Daoy (cell line): ENCODE measurements around the gene CCNI2. TPM values are rescaled to one million over a fixed set of nuclear protein-coding genes. Genes with fewer than 3 reads are reported as not detected.

Experiments
- DNase-seq: peaks from one replicate; pipeline ENCODE4 v3.0.0-alpha.2; 2015; ENCODE audit warnings: low read depth
- total RNA-seq: library from RNA; depleted of rRNA; stranded (reverse); fragments of >200 nt; shearing (Covaris generic); gene quantifications from 2 replicates; pipeline ENCODE4 v1.2.3, GENCODE V29; 2014

The CCNI2 gene
- total RNA-seq, 1 experiment from 2014 or later: 0.06 TPM

- no peak for DNase-seq
Measured at GRCh38 chr5:132765311-132766019, 18.2 kb downstream of the CCNI2 start.

- DNase-seq: no peak
Measured at GRCh38 chr5:132766020-132766805, 19.0 kb downstream of the CCNI2 start.

- no peak for DNase-seq
Measured at GRCh38 chr5:132766806-132767055, 19.5 kb downstream of the CCNI2 start.

- DNase-seq: no peak
Measured at GRCh38 chr5:132767150-132767549, 19.9 kb downstream of the CCNI2 start.

GRCh38 chr5:132768485-132768868 is 21.3 kb downstream of the CCNI2 start:
- DNase-seq: no peak

GRCh38 chr5:132770476-132771159 is 23.4 kb downstream of the CCNI2 start:
- no peak for DNase-seq

GRCh38 chr5:132771503-132771998 is 24.3 kb downstream of the CCNI2 start:
- DNase-seq: no peak

GRCh38 chr5:132772291-132773070 is 25.3 kb downstream of the CCNI2 start:
- no peak for DNase-seq

GRCh38 chr5:132773114-132773513 is 25.9 kb downstream of the CCNI2 start:
- DNase-seq: no peak

GRCh38 chr5:132773601-132774355 is 26.6 kb downstream of the CCNI2 start:
- no peak for DNase-seq

GRCh38 chr5:132774406-132774805 is 27.2 kb downstream of the CCNI2 start:
- no peak for DNase-seq

GRCh38 chr5:132774896-132775295 is 27.7 kb downstream of the CCNI2 start:
- no peak for DNase-seq

GRCh38 chr5:132775476-132775961 is 28.3 kb downstream of the CCNI2 start:
- DNase-seq: no peak

- peak; percentile 45 for DNase-seq
Measured at GRCh38 chr5:132776131-132776937, 29.1 kb downstream of the CCNI2 start.

GRCh38 chr5:132776938-132777208 is 29.6 kb downstream of the CCNI2 start:
- DNase-seq: no peak

GRCh38 chr5:132777209-132778069 is 30.2 kb downstream of the CCNI2 start, which contains the start of gene SEPTIN8:
Gene SEPTIN8, minus strand, starts transcription at chr5:132777239. Its CDS starts 102 bp downstream, at chr5:132777137.
- peak; percentile 63 for DNase-seq

GRCh38 chr5:132778129-132778528 is 30.9 kb downstream of the CCNI2 start:
- DNase-seq: no peak

- no peak for DNase-seq
Measured at GRCh38 chr5:132778856-132779255, 31.6 kb downstream of the CCNI2 start.

- DNase-seq: no peak
Measured at GRCh38 chr5:132779961-132780360, 32.7 kb downstream of the CCNI2 start.
